ENCODE data around the gene NFATC2IP. TPM values are rescaled to one million over a fixed set of nuclear protein-coding genes. Genes with fewer than 3 reads are reported as not detected.

NFATC2IP gene
- total RNA-seq, 1 experiment from 2014 or later: 91.0 TPM

- Mint-ChIP-seq H3K36me3 (ENCODE audit: insufficient read depth, unreplicated experiment) (peaks cover 24% of the 10 kb centered on the region), H3K4me1 (ENCODE audit: low read depth, unreplicated experiment) (no peaks in the 10 kb centered on the region), H3K27me3 (ENCODE audit: unreplicated experiment) (no peaks in the 10 kb centered on the region), H3K9me3 (ENCODE audit: low read depth, unreplicated experiment) (no peaks in the 10 kb centered on the region), H3K27ac (ENCODE audit: unreplicated experiment) (no peak overlapping the region), H3K4me3 (ENCODE audit: low read depth, unreplicated experiment) (no peak overlapping the region)
- no peak for DNase-seq
- BruUV-seq (replicated peaks): no TSS peak
- CTCF ChIA-PET: interaction anchor here (0.7 kb wide), 1 partner anchor 357 kb away, joined by 3 read pairs; no protein-coding TSS in a partner anchor
- intact Hi-C loops (cut with micrococcal nuclease; ENCODE audit: unreplicated experiment): no loop called here
- no peak for TF ChIP-seq CTCF (IDR thresholded peaks at IDR 0.05; ENCODE audit: unreplicated experiment)
Measured at GRCh38 chr16:28904363-28904762, 46.4 kb upstream of the NFATC2IP start.

GRCh38 chr16:28904828-28905227 is 45.9 kb upstream of the NFATC2IP start:
- Mint-ChIP-seq H3K4me1 (ENCODE audit: low read depth, unreplicated experiment) (no peaks in the 10 kb centered on the region), H3K9me3 (ENCODE audit: low read depth, unreplicated experiment) (no peaks in the 10 kb centered on the region), H3K27me3 (ENCODE audit: unreplicated experiment) (no peaks in the 10 kb centered on the region), H3K36me3 (ENCODE audit: insufficient read depth, unreplicated experiment) (peaks cover 29% of the 10 kb centered on the region), H3K27ac (ENCODE audit: unreplicated experiment) (no peak overlapping the region), H3K4me3 (ENCODE audit: low read depth, unreplicated experiment) (no peak overlapping the region)
- DNase-seq: no peak
- intact Hi-C loops (cut with micrococcal nuclease; ENCODE audit: unreplicated experiment): no loop called here
- CTCF ChIA-PET: no interaction called here
- TF ChIP-seq CTCF (IDR thresholded peaks at IDR 0.05; ENCODE audit: unreplicated experiment): no peak
- BruUV-seq (replicated peaks): no TSS peak

GRCh38 chr16:28905229-28905754 is 45.4 kb upstream of the NFATC2IP start:
- Mint-ChIP-seq H3K36me3 (ENCODE audit: insufficient read depth, unreplicated experiment) (peaks cover 34% of the 10 kb centered on the region), H3K9me3 (ENCODE audit: low read depth, unreplicated experiment) (no peaks in the 10 kb centered on the region), H3K27ac (ENCODE audit: unreplicated experiment) (no peak overlapping the region), H3K4me3 (ENCODE audit: low read depth, unreplicated experiment) (no peak overlapping the region), H3K27me3 (ENCODE audit: unreplicated experiment) (no peaks in the 10 kb centered on the region), H3K4me1 (ENCODE audit: low read depth, unreplicated experiment) (no peaks in the 10 kb centered on the region)
- intact Hi-C loops (cut with micrococcal nuclease; ENCODE audit: unreplicated experiment): no loop called here
- no peak for DNase-seq
- no TSS peak for BruUV-seq (replicated peaks)
- TF ChIP-seq CTCF (IDR thresholded peaks at IDR 0.05; ENCODE audit: unreplicated experiment): no peak
- CTCF ChIA-PET: no interaction called here

GRCh38 chr16:28905800-28906372 is 44.9 kb upstream of the NFATC2IP start:
- no peaks in the 10 kb centered on the region for H3K27me3 Mint-ChIP-seq (ENCODE audit: unreplicated experiment)
- H3K27ac Mint-ChIP-seq (ENCODE audit: unreplicated experiment): no peak overlapping the region
- no peak for TF ChIP-seq CTCF (IDR thresholded peaks at IDR 0.05; ENCODE audit: unreplicated experiment)
- intact Hi-C loops (cut with micrococcal nuclease; ENCODE audit: unreplicated experiment): no loop called here
- BruUV-seq (replicated peaks): no TSS peak
- no peaks in the 10 kb centered on the region for H3K4me1 Mint-ChIP-seq (ENCODE audit: low read depth, unreplicated experiment)
- no peaks in the 10 kb centered on the region for H3K9me3 Mint-ChIP-seq (ENCODE audit: low read depth, unreplicated experiment)
- peaks cover 35% of the 10 kb centered on the region for H3K36me3 Mint-ChIP-seq (ENCODE audit: insufficient read depth, unreplicated experiment)
- CTCF ChIA-PET: no interaction called here
- DNase-seq: no peak
- no peak overlapping the region for H3K4me3 Mint-ChIP-seq (ENCODE audit: low read depth, unreplicated experiment)

Measured in Calu3 (cell line).